BLaER1 treated with 17β-estradiol and CSF1 and Interleukin-3, amounts not matched to agents 10 nM and 100 nM (cell line): ENCODE results near the gene CNTN1.
"Not testable (repeated sequence)": the region's sequence is repeated elsewhere in the genome, so short reads cannot be mapped to it uniquely, and the experiment has no call there.

Source experiments
- H3K27ac ChIP-seq, 11 experiments: shearing (Covaris generic); formaldehyde crosslinking; 2 replicates each; pipeline ENCODE4 v1.8.1; 2022
- H3K27me3 ChIP-seq, 11 experiments: shearing (Covaris generic); formaldehyde crosslinking; 2 replicates each; pipeline ENCODE4 v1.8.1; 2022
- H3K36me3 ChIP-seq, 11 experiments: shearing (Covaris generic); formaldehyde crosslinking; 2 replicates each; pipeline ENCODE4 v1.8.1; 2022
- H3K4me1 ChIP-seq, 10 experiments: shearing (Covaris generic); formaldehyde crosslinking; 2 replicates each; pipeline ENCODE4 v1.8.1; 2022
- H3K4me2 ChIP-seq, 11 experiments: shearing (Covaris generic); formaldehyde crosslinking; 2 replicates each; pipeline ENCODE4 v1.8.1; 2022
- H3K4me3 ChIP-seq, 10 experiments: shearing (Covaris generic); formaldehyde crosslinking; 2 replicates each; pipeline ENCODE4 v1.8.1; 2022
- H3K9ac ChIP-seq, 11 experiments: shearing (Covaris generic); formaldehyde crosslinking; 2 replicates each; pipeline ENCODE4 v1.8.1; 2022
- H3K9me3 ChIP-seq, 11 experiments: shearing (Covaris generic); formaldehyde crosslinking; replicated peaks in 1 of 11; 2 replicates each; pipeline ENCODE4 v1.8.1; 2022
- H4K20me1 ChIP-seq, 11 experiments: shearing (Covaris generic); formaldehyde crosslinking; 2 replicates each; pipeline ENCODE4 v1.8.1; 2022
- Cebpa-rat ChIP-seq, 11 experiments: shearing (Covaris generic); IDR thresholded peaks; 2 replicates each; pipeline ENCODE4 v1.8.1; 2022

Gene CNTN1

GRCh38 chr12:40718878-40719372, 26.7 kb downstream of the CNTN1 start:
- TF ChIP-seq Cebpa-rat (IDR thresholded peaks at IDR 0.05) = no peak
- H3K4me1 ChIP-seq = no peaks in the 10 kb centered on the region

DNA sequence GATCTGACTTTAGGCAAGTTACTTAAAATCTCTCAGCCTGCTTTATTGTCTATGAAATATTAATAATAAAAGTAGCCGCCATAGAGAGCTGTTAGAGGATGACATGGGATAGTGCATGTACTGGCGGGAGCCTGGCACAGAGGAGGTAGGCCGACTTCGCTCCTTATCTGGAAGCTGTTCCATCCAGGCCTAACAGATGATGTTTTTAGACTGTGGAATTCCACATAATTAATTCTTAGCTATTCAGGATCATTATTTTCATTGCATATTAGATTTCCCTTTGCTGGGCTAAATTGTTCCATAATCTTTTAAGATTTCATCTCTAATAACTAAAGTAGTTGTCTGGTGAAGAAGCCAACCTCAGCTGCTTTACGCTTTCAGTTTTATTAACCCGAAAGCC, 30.8 kb downstream of the CNTN1 start:
- Histone ChIP-seq H3K36me3 (no peaks in the 10 kb centered on the region), H4K20me1 (no peaks in the 10 kb centered on the region), H3K4me2 (no peak overlapping the region), H3K9me3 (no peaks in the 10 kb centered on the region), H3K4me3 (no peak overlapping the region), H3K9ac (no peak overlapping the region), H3K27me3 (no peaks in the 10 kb centered on the region), H3K4me1 (no peaks in the 10 kb centered on the region), H3K27ac (no peak overlapping the region)
- TF ChIP-seq Cebpa-rat (IDR thresholded peaks at IDR 0.05) = no peak

More at GRCh38 chr12:40718878-40719372, 26.7 kb downstream of the CNTN1 start:
- H3K4me2 ChIP-seq = no peak overlapping the region
- no peak overlapping the region for H3K27ac ChIP-seq
- H3K9me3 ChIP-seq = no peaks in the 10 kb centered on the region
- H3K9ac ChIP-seq = no peak overlapping the region
- H4K20me1 ChIP-seq = no peaks in the 10 kb centered on the region
- no peaks in the 10 kb centered on the region for H3K36me3 ChIP-seq
- no peaks in the 10 kb centered on the region for H3K27me3 ChIP-seq
- no peak overlapping the region for H3K4me3 ChIP-seq

DNA sequence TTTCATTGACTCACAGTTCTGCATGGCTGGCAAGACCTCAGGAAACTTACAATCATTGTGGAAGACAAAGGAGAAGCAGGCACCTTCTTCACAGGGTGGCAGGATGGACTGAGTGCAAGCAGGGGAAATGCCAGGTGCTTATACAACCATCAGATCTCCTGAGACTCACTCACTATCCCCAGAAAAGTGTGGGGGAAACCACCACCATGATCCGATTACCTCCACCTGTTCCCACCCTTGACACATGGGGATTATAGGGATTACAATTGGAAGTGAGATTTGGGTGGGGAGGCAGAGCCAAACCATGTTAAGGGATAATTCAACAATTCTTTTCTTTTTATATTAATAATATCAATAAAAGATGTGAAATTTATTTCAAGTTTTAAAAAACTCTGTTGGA, 34.1 kb downstream of the CNTN1 start:
- H3K4me2 ChIP-seq = no peak overlapping the region

GRCh38 chr12:40727774-40728483, 35.7 kb downstream of the CNTN1 start:
- H3K4me1 ChIP-seq = no peaks in the 10 kb centered on the region
- no peaks in the 10 kb centered on the region for H3K27me3 ChIP-seq
- H3K9ac ChIP-seq = no peak overlapping the region; a peak in 1 of 22 replicates
- no peak overlapping the region for H3K27ac ChIP-seq
- H3K9me3 ChIP-seq = no peaks in the 10 kb centered on the region
- no peak overlapping the region for H3K4me2 ChIP-seq
- no peak for TF ChIP-seq Cebpa-rat (IDR thresholded peaks at IDR 0.05)
- H3K36me3 ChIP-seq = no peaks in the 10 kb centered on the region
- H3K4me3 ChIP-seq = no peak overlapping the region
- no peaks in the 10 kb centered on the region for H4K20me1 ChIP-seq

More for the DNA sequence above, 34.1 kb downstream of the CNTN1 start:
- Histone ChIP-seq H3K36me3 (no peaks in the 10 kb centered on the region), H3K9me3 (no peaks in the 10 kb centered on the region), H3K27me3 (no peaks in the 10 kb centered on the region), H4K20me1 (no peaks in the 10 kb centered on the region), H3K27ac (no peak overlapping the region), H3K4me3 (no peak overlapping the region), H3K9ac (no peak overlapping the region), H3K4me1 (no peaks in the 10 kb centered on the region)
- TF ChIP-seq Cebpa-rat (IDR thresholded peaks at IDR 0.05) = no peak

DNA sequence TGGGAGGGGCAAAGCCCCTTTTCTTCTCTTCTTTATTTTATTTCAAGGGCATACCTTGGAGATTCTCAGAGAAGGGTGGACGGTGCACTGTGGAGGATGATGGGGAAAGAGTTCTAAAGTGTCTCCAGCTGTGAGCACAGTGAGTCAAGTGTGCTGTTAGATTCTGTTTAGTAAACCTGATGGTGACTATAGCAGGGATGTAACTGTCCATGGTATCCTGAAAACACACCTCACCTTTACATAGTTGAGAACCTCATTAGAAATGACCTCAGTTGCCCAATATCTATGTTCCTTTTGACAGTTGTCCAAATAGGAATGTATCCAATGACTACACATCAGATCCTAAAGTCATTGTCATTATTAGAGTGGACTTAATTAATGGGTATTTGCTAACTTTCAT, 38.0 kb downstream of the CNTN1 start:
- Histone ChIP-seq H3K4me3 (no peak overlapping the region), H3K27ac (no peak overlapping the region), H3K27me3 (no peaks in the 10 kb centered on the region), H3K4me2 (no peak overlapping the region), H3K9ac (no peak overlapping the region), H3K9me3 (no peaks in the 10 kb centered on the region), H3K4me1 (no peaks in the 10 kb centered on the region), H3K36me3 (no peaks in the 10 kb centered on the region), H4K20me1 (no peaks in the 10 kb centered on the region)
- TF ChIP-seq Cebpa-rat (IDR thresholded peaks at IDR 0.05) = no peak

- Histone ChIP-seq H3K4me2 (no peak overlapping the region), H3K27ac (no peak overlapping the region), H3K9me3 (no peaks in the 10 kb centered on the region), H4K20me1 (no peaks in the 10 kb centered on the region), H3K27me3 (no peaks in the 10 kb centered on the region), H3K9ac (no peak overlapping the region), H3K4me1 (no peaks in the 10 kb centered on the region), H3K4me3 (no peak overlapping the region), H3K36me3 (no peaks in the 10 kb centered on the region)
- no peak for TF ChIP-seq Cebpa-rat (IDR thresholded peaks at IDR 0.05)
Observed at GRCh38 chr12:40733871-40734270, 41.6 kb downstream of the CNTN1 start.

- no peak for TF ChIP-seq Cebpa-rat (IDR thresholded peaks at IDR 0.05)
- H3K9me3 ChIP-seq = no peaks in the 10 kb centered on the region
- H3K4me3 ChIP-seq = no peak overlapping the region
- H3K4me2 ChIP-seq = no peak overlapping the region
- no peaks in the 10 kb centered on the region for H3K27me3 ChIP-seq
- H3K9ac ChIP-seq = no peak overlapping the region
- no peak overlapping the region for H3K27ac ChIP-seq
- no peaks in the 10 kb centered on the region for H3K36me3 ChIP-seq
- no peaks in the 10 kb centered on the region for H4K20me1 ChIP-seq
- H3K4me1 ChIP-seq = no peaks in the 10 kb centered on the region
Observed at GRCh38 chr12:40734276-40734675, 42.0 kb downstream of the CNTN1 start.

DNA sequence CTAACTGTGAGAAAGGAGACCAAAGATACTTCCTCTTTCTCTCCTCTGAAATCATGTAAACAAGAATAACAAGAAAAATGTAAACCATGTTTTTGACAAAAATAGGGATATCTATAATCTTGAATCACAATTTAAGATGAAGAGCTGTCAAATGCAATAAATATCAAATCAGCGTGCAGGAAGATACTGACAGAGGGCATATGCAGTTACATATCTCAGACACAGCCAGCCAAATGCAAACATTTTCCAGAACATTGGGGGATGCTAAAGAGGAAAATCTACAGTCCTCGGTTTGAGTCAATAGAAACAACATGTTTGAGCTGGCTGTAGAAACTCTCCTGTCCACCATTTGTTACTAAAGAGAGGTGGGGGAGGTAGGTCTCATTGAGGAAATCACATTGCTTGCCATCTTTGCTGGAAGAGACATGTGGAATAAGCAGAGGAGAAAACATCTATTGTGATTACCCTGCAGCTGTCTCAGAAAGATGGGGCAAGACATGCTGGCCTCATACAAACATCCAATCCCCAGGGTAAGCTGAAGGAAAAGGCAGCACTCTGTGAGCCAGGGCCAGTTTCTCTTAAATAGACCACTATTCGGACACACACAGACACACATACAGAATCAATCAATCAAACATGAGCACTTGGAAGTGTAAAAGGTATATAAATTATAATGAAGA, 43.5 kb downstream of the CNTN1 start:
- Histone ChIP-seq H3K9me3 (no peaks in the 10 kb centered on the region), H3K9ac (no peak overlapping the region), H3K4me1 (no peaks in the 10 kb centered on the region), H3K4me3 (no peak overlapping the region), H4K20me1 (no peaks in the 10 kb centered on the region), H3K4me2 (no peak overlapping the region), H3K27me3 (no peaks in the 10 kb centered on the region), H3K36me3 (no peaks in the 10 kb centered on the region), H3K27ac (no peak overlapping the region)
- no peak for TF ChIP-seq Cebpa-rat (IDR thresholded peaks at IDR 0.05)

GRCh38 chr12:40737416-40737815, 45.2 kb downstream of the CNTN1 start:
- not testable (repeated sequence) for H3K36me3 ChIP-seq, H3K4me2 ChIP-seq, H3K4me1 ChIP-seq, H3K9ac ChIP-seq, H3K27ac ChIP-seq, H3K9me3 ChIP-seq, H4K20me1 ChIP-seq, H3K27me3 ChIP-seq, H3K4me3 ChIP-seq

DNA sequence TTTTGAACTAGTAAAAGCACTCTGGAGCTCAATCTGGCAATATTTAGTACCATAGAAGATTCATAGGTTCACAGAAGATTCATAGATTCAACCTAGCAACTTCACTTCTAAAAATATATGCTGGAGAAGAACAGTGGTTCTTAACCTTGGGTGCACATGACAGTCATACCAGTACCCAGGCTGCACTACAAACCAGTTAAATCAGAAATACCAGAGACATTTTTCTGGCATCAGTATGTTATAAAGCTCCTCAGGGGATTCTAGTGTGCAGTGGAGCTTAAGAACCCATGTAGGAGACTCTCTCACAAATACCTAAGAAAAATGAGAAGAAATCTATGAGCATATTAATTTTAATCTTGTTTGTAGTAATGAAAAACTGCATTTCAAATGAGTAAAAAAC, 46.6 kb downstream of the CNTN1 start:
- no peak overlapping the region for H3K4me3 ChIP-seq
- H3K4me2 ChIP-seq = no peak overlapping the region
- H3K36me3 ChIP-seq = no peaks in the 10 kb centered on the region
- no peak overlapping the region for H3K27ac ChIP-seq
- no peak overlapping the region for H3K9ac ChIP-seq
- no peaks in the 10 kb centered on the region for H3K4me1 ChIP-seq
- no peaks in the 10 kb centered on the region for H3K9me3 ChIP-seq
- H4K20me1 ChIP-seq = no peaks in the 10 kb centered on the region
- TF ChIP-seq Cebpa-rat (IDR thresholded peaks at IDR 0.05) = no peak
- no peaks in the 10 kb centered on the region for H3K27me3 ChIP-seq
